Stimulated activated CD4-positive, alpha-beta T cell treated with anti-CD3 and anti-CD28 coated beads, TNF-alpha, amount 100 ng/mL, for 4 hours (primary cell): ENCODE results near the gene OR10A3.

ENCODE experiments used
- DNase-seq, 3 experiments: peaks; one replicate each; pipeline ENCODE4 v3.0.0-alpha.2; 2020; ENCODE audit warnings: low read depth in 3 of 3

Gene OR10A3

GRCh38 chr11:7936615-7937014 lies 4.9 kb downstream of the OR10A3 start:
- DNase-seq: no peak

GRCh38 chr11:7931168-7931567 lies 10.3 kb downstream of the OR10A3 start, which contains the start of gene OR10A6:
TSS of gene OR10A6 (minus strand) at chr11:7931268. CDS start at chr11:7928662, 2,606 bp downstream.
- DNase-seq: no peak

- no peak for DNase-seq
Observed at GRCh38 chr11:7927635-7928034, 13.9 kb downstream of the OR10A3 start.

- DNase-seq: no peak
Observed at GRCh38 chr11:7924536-7924935, 17.0 kb downstream of the OR10A3 start.

- no peak for DNase-seq
Observed at GRCh38 chr11:7918141-7918540, 23.4 kb downstream of the OR10A3 start.

GRCh38 chr11:7911011-7911410 lies 30.5 kb downstream of the OR10A3 start:
- no peak for DNase-seq

GRCh38 chr11:7910286-7910788 lies 31.2 kb downstream of the OR10A3 start:
- DNase-seq: no peak

GRCh38 chr11:7909585-7910285 lies 31.8 kb downstream of the OR10A3 start:
- DNase-seq: no peak

GRCh38 chr11:7907121-7907520 lies 34.4 kb downstream of the OR10A3 start:
- no peak for DNase-seq

- DNase-seq: no peak
Observed at GRCh38 chr11:7906481-7906880, 35.0 kb downstream of the OR10A3 start.

- no peak for DNase-seq
Observed at GRCh38 chr11:7905961-7906429, 35.5 kb downstream of the OR10A3 start.

- no peak for DNase-seq
Observed at GRCh38 chr11:7905549-7905948, 36.0 kb downstream of the OR10A3 start.

GRCh38 chr11:7904917-7905316 lies 36.6 kb downstream of the OR10A3 start:
- no peak for DNase-seq

- DNase-seq: no peak
Observed at GRCh38 chr11:7903940-7904339, 37.6 kb downstream of the OR10A3 start.

GRCh38 chr11:7901319-7901854 lies 40.1 kb downstream of the OR10A3 start:
- no peak for DNase-seq

GRCh38 chr11:7900686-7901085 lies 40.8 kb downstream of the OR10A3 start:
- DNase-seq: no peak

- no peak for DNase-seq
Observed at GRCh38 chr11:7899418-7899817, 42.1 kb downstream of the OR10A3 start.

- DNase-seq: no peak
Observed at GRCh38 chr11:7898666-7899283, 42.7 kb downstream of the OR10A3 start.

- no peak for DNase-seq
Observed at GRCh38 chr11:7896009-7896785, 45.3 kb downstream of the OR10A3 start.

- no peak for DNase-seq
Observed at GRCh38 chr11:7894251-7894650, 47.3 kb downstream of the OR10A3 start.

GRCh38 chr11:7893796-7894195 lies 47.7 kb downstream of the OR10A3 start:
- DNase-seq: no peak

GRCh38 chr11:7892840-7893254 lies 48.7 kb downstream of the OR10A3 start:
- DNase-seq: no peak
